Activated T-helper 1 cell treated with Interleukin-2 at 50 U/mL for 16 hours (primary cell): Measurements from ENCODE around the gene PCSK6.

Source experiments
- DNase-seq: peaks from one replicate; pipeline ENCODE4 v3.0.0-alpha.2; 2020; ENCODE audit warnings: low read depth

The PCSK6 gene

DNA sequence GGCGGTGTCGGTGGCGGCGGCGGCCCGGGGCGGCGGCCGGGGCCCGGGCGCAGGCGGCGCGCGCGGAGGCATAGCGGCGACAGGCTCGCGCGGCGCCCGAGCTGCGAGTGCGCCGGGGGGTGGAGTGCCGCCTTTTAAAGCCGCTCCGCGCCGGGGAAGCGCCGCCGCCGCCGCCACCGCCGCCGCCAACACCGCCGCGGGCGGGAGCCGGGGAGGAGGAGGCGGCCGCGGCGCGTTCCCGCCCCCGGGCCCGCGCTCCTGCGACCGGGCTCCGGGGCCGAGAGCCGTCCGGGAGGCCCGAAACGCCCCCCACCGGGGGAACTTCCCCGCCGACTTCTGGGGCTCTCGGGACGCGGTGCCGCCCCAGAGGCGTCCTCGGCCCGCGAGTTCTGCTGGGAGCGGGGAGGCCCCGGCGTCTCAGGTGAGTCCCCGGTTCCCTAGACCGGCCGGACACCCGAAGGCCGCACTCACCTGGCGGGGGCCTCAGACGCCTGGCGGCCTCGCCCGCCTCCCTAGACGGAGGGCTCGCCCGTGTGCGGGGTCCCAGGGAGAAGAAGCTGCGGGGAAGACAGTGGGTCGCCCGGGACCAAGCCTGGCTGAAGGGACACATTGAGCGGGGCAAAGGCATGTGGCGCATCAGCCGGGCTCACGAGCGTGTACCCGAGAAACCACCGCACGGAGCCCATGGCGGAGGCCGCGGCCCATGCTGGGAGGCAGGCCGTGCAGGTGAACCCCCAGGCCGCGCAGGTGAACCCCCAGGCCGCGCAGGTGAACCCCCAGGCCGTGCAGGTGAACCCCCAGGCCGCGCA lies at the start of gene PCSK6:
Gene PCSK6 (minus strand): TSS at position 109 of the 809 bp plus-strand sequence. CDS start 37 bp downstream, at position 72.
- DNase-seq: no peak

- DNase-seq: no peak
Measured at GRCh38 chr15:101538996-101539395, 49.5 kb upstream of the PCSK6 start.

- no peak for DNase-seq
Measured at GRCh38 chr15:101538177-101538576, 48.7 kb upstream of the PCSK6 start.

DNA sequence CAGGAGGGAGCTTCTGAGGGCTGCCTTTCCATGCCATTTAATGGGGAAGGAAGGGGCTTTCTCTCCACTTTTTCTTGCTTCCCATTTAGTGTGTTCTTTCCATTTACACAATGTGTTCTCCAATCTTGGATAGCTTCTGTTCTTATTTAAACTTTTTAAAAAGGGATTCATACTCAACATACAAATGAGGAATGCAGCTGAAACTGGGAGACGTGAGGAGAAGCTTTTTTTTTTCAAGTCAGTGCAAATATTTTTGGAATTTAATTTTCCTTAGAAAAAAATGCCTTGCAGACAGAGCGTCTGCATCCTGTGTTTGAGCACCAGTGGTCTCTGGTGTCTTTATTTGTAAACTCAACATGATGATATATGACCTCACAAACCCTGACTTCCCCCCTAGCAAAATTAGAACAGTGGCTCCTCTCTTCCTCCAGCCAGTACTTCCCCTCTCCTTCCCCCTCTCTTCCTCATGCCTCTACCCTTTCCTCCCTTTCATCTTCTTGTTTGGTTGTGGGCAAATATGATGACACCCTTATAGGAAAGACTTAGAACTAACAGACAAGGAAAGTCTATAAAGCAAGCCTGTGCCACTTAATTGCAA lies 48.1 kb upstream of the PCSK6 start:
- DNase-seq: no peak

GRCh38 chr15:101536875-101537405 lies 47.4 kb upstream of the PCSK6 start:
- no peak for DNase-seq

DNA sequence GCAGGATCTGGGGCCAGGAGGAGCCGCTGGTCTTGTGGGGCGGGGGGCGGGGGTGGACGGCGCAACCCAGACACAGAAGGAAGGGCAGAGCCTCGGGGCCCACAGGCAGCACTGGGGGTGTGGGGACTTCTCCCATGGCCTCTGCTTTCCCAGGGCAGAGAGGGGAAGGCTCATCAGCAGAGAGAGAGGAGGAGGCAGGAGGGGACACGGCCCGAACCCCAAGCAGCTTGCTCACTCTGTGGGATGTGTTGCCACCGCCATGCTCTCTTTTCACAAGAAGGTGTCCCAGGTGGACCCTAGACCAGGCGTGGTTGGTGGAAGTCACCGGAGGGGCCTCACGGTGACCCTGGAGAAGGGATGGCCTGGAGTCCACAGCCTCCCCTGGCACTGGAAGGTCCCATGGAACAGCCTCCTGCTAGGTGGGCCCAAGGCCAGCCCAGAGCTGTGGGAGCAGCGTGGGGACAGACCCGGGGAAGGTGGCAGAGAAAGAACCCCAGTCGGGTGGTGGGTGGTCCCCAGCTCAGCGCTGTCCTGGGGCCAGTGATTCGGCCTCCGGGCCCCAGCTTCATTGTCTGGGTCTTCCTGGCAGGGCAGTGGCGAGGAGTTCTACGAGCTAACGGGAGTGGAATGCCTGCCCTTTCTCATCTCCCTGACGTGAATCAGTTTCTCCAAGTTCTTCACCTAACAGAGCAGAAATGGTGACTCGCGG lies 46.8 kb upstream of the PCSK6 start:
- no peak for DNase-seq

GRCh38 chr15:101535170-101535902 lies 45.8 kb upstream of the PCSK6 start:
- DNase-seq: no peak

DNA sequence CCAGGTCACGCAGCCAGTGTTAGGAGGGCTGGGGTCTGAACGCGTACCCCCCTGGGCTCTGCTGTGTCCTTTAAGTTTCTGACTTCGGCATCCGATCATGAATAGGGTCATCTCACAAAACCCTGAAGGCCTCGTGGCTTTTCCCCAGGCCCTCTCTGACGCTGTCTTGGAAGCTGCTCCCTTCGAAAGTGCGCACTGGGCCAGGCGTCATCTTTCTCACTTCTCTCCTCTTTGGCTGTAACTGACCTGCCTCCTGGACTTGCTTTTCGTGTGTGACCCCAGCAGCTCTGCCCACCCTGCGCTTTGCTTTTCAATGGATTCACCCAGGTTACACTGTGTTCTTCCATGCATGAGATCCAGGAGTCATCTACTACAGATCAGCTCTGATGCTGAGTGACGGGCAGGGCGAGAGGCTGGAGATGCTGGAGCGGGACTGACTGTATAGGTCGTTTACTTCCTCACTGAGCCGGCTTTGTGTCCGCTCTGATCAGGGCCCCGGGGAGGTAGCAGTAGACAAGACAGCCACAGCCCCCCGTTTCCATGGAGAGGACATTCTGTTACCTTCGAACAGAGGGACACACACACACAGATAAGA lies 45.0 kb upstream of the PCSK6 start:
- no peak for DNase-seq

GRCh38 chr15:101533371-101534140 lies 44.0 kb upstream of the PCSK6 start:
- no peak for DNase-seq

- DNase-seq: no peak
Measured at GRCh38 chr15:101532865-101533264, 43.4 kb upstream of the PCSK6 start.

GRCh38 chr15:101531170-101531569 lies 41.7 kb upstream of the PCSK6 start:
- no peak for DNase-seq

- no peak for DNase-seq
Measured at GRCh38 chr15:101530224-101530958, 40.9 kb upstream of the PCSK6 start.

- DNase-seq: no peak
Measured at GRCh38 chr15:101528917-101529299, 39.4 kb upstream of the PCSK6 start.

GRCh38 chr15:101528108-101528916 lies 38.8 kb upstream of the PCSK6 start:
- no peak for DNase-seq

- no peak for DNase-seq
Measured at GRCh38 chr15:101526890-101527289, 37.4 kb upstream of the PCSK6 start.

DNA sequence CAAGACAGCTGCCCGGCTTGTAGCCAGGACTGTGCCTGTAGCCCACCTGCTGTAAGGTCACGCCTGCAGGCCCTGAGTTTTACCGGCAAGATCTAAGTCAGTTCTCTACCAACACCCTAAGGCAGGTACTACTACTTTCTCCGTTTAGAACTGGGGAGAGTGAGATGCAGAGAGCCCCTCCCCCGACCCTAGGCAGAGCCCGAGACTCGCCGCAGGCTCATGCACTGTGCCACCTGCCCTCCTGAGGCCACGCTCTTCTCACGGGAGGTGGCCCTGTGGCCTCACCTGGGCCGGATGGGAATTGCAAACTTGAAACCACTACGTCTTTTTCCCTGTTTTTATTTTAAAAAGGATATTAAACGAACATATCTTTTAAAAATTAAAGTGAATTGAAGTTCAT lies 36.9 kb upstream of the PCSK6 start:
- no peak for DNase-seq

- DNase-seq: no peak
Measured at GRCh38 chr15:101526021-101526420, 36.5 kb upstream of the PCSK6 start.

DNA sequence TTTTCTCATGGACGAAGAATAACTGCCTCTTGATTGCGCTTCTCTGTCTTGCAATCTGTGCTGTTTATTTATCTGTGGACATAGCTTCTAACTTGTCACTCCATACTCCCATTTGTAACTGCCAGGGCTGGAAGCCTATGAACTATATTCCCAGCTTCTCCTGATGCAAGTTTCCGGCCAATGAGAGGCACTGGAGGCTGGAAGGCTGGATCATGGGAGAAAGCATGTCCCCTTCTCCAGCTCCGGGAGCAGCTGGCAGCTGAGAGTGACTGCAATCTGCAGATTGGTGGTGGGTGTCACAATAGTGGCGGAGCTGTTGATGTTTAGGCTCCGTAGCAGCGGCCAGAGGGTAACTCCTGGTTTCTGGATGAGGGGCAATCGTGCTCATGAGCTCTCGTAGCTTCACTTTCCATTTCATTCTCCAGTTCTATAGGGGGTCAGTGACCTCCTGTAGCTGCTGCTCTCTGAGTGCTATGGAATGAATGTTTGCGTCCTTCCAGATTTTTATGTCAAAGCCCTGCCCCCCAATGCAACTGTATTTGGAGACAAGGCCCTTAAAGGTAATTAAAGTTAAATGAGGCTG lies 35.7 kb upstream of the PCSK6 start:
- no peak for DNase-seq

DNA sequence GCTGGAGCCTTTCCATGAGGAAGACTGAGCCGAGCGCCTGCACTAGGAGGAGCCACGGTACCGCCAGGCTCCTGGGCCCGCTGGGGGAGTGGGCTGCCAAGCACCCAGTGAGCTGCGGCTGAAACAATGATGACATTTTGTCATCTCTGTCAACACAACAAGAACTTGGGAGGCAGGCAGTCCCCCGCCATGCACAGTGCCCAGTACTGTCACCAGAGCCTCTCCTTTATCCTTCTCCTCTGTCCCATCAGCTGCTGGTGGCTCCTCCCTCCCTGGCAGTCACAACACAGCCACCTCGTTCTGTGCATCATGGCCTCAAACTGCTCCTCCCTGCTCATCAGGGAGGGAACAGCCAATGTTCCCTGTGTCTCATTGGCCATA lies 34.0 kb upstream of the PCSK6 start:
- DNase-seq: no peak
